ENCODE measurements around the gene C2CD4D.

The C2CD4D gene

GRCh38 chr1:151852733-151853132 is 13.1 kb upstream of the C2CD4D start:
- Histone ChIP-seq H3K27me3 (replicated peaks; ENCODE audit: insufficient read depth, low read length) (no peaks in the 10 kb centered on the region), H3K9me3 (replicated peaks; ENCODE audit: insufficient read depth, low read length) (no peaks in the 10 kb centered on the region), H3K4me1 (ENCODE audit: low read length) (no peaks in the 10 kb centered on the region), H3K9ac (ENCODE audit: low read length) (no peak overlapping the region), H3K4me3 (ENCODE audit: low read length) (no peak overlapping the region), H3K27ac (ENCODE audit: low read length) (no peak overlapping the region), H4K20me1 (ENCODE audit: insufficient read depth, low read length) (no peaks in the 10 kb centered on the region), H3K9me2 (replicated peaks; ENCODE audit: insufficient read depth, low read length) (no peaks in the 10 kb centered on the region), H2AFZ (ENCODE audit: low read length) (no peak overlapping the region), H3F3A (ENCODE audit: insufficient read depth, low read length) (no peaks in the 10 kb centered on the region), H3K4me2 (ENCODE audit: low read depth, low read length) (no peak overlapping the region), H3K79me2 (ENCODE audit: low read length) (no peaks in the 10 kb centered on the region), H3K36me3 (replicated peaks; ENCODE audit: insufficient read depth, low read length) (no peaks in the 10 kb centered on the region)
- TF ChIP-seq EZH2 (optimal IDR thresholded peaks at IDR 0.05; ENCODE audit: low read depth, low read length) = no peak
- TF ChIP-seq EZH2phosphoT487 (IDR thresholded peaks at IDR 0.05; ENCODE audit: low read length) = no peak
- no peak for TF ChIP-seq CTCF (IDR thresholded peaks at IDR 0.05; ENCODE audit: low read length)
- DNase-seq = no peak

GRCh38 chr1:151851886-151852285 is 12.3 kb upstream of the C2CD4D start:
- TF ChIP-seq EZH2phosphoT487 (IDR thresholded peaks at IDR 0.05; ENCODE audit: low read length) (no peak), CTCF (IDR thresholded peaks at IDR 0.05; ENCODE audit: low read length) (no peak), EZH2 (optimal IDR thresholded peaks at IDR 0.05; ENCODE audit: low read depth, low read length) (no peak)
- H3K9me2 ChIP-seq (replicated peaks; ENCODE audit: insufficient read depth, low read length) = no peaks in the 10 kb centered on the region
- H3K4me1 ChIP-seq (ENCODE audit: low read length) = peaks cover 1% of the 10 kb centered on the region
- H2AFZ ChIP-seq (ENCODE audit: low read length) = no peak overlapping the region
- no peak overlapping the region for H3K9ac ChIP-seq (ENCODE audit: low read length)
- DNase-seq = no peak
- no peaks in the 10 kb centered on the region for H3K27me3 ChIP-seq (replicated peaks; ENCODE audit: insufficient read depth, low read length)
- no peaks in the 10 kb centered on the region for H3K79me2 ChIP-seq (ENCODE audit: low read length)
- no peaks in the 10 kb centered on the region for H3K9me3 ChIP-seq (replicated peaks; ENCODE audit: insufficient read depth, low read length)
- no peaks in the 10 kb centered on the region for H3F3A ChIP-seq (ENCODE audit: insufficient read depth, low read length)
- no peaks in the 10 kb centered on the region for H4K20me1 ChIP-seq (ENCODE audit: insufficient read depth, low read length)
- H3K4me3 ChIP-seq (ENCODE audit: low read length) = no peak overlapping the region
- H3K4me2 ChIP-seq (ENCODE audit: low read depth, low read length) = no peak overlapping the region
- H3K27ac ChIP-seq (ENCODE audit: low read length) = no peak overlapping the region
- no peaks in the 10 kb centered on the region for H3K36me3 ChIP-seq (replicated peaks; ENCODE audit: insufficient read depth, low read length)

GRCh38 chr1:151849871-151850270 is 10.3 kb upstream of the C2CD4D start:
- Histone ChIP-seq H3K27ac (ENCODE audit: low read length) (no peak overlapping the region), H4K20me1 (ENCODE audit: insufficient read depth, low read length) (no peaks in the 10 kb centered on the region), H3K79me2 (ENCODE audit: low read length) (no peaks in the 10 kb centered on the region), H3F3A (ENCODE audit: insufficient read depth, low read length) (no peaks in the 10 kb centered on the region), H3K4me3 (ENCODE audit: low read length) (no peak overlapping the region), H3K9me2 (replicated peaks; ENCODE audit: insufficient read depth, low read length) (no peaks in the 10 kb centered on the region), H3K9me3 (replicated peaks; ENCODE audit: insufficient read depth, low read length) (no peaks in the 10 kb centered on the region), H3K9ac (ENCODE audit: low read length) (no peak overlapping the region), H3K4me1 (ENCODE audit: low read length) (peaks cover 11% of the 10 kb centered on the region), H3K4me2 (ENCODE audit: low read depth, low read length) (no peak overlapping the region), H3K27me3 (replicated peaks; ENCODE audit: insufficient read depth, low read length) (no peaks in the 10 kb centered on the region), H2AFZ (ENCODE audit: low read length) (no peak overlapping the region), H3K36me3 (replicated peaks; ENCODE audit: insufficient read depth, low read length) (no peaks in the 10 kb centered on the region)
- no peak for DNase-seq
- TF ChIP-seq EZH2 (optimal IDR thresholded peaks at IDR 0.05; ENCODE audit: low read depth, low read length) = no peak
- no peak for TF ChIP-seq CTCF (IDR thresholded peaks at IDR 0.05; ENCODE audit: low read length)
- TF ChIP-seq EZH2phosphoT487 (IDR thresholded peaks at IDR 0.05; ENCODE audit: low read length) = no peak

Data from MM.1S (cell line).